GM12878 (cell line): ENCODE measurements around the gene CLASP2. TPM values are rescaled to one million over a fixed set of nuclear protein-coding genes. Genes with fewer than 3 reads are reported as not detected.

ENCODE experiments used
- ATAC-seq: fragments of 200-7000 bp; cut with Tn5 transposase; 3 replicates; pipeline ENCODE4 v1.9.1; 2020; ENCODE audit warnings: mild to moderate bottlenecking, moderate library complexity
- BruUV-seq: library from RNA; stranded (reverse); fragments of 400-500 nt; replicated peaks from 2 replicates; lab custom pipeline; 2021; lab: Mats Ljungman, UMichigan
- CTCF ChIA-PET: fragments of 300-600 bp; sonication (Branson Sonifier 250); formaldehyde crosslinking; extraction: SDS; loops from one replicate; lab custom pipeline; 2021; ENCODE audit warnings: inconsistent platforms; lab: Yijun Ruan, JAX
- POLR2A ChIA-PET: fragments of 350-600 bp; formaldehyde crosslinking; extraction: SDS; loops from one replicate; lab custom pipeline; 2021; ENCODE audit warnings: inconsistent platforms; lab: Charles Lee
- RAD21 ChIA-PET: fragments of 300-600 bp; sonication (Branson Sonifier 250); formaldehyde crosslinking; loops from one replicate; lab custom pipeline; 2023; ENCODE audit warnings: antibody characterized with exemption; ENCODE audit not compliant: unreplicated experiment; lab: Charles Lee
- SMC1A ChIA-PET: fragments of 300-600 bp; sonication (Branson Sonifier 250); formaldehyde crosslinking; loops from one replicate; lab custom pipeline; 2023; ENCODE audit not compliant: unreplicated experiment, uncharacterized antibody; lab: Charles Lee
- DNase-seq: peaks from one replicate; pipeline ENCODE4 v3.0.0-alpha.2; 2011; ENCODE audit warnings: low read depth, low spot score
- FAIRE-seq: peaks from 3 replicates; lab custom pipeline; 2011; peaks lifted over from hg19 to GRCh38; lab: Jason Lieb, UNC
- H2AFZ ChIP-seq: 2 replicates; pipeline ENCODE4 v1.6.0; 2011; ENCODE audit warnings: low read depth, low read length, control low read depth; ENCODE audit not compliant: control insufficient read depth
- H3K27ac ChIP-seq: 2 replicates; pipeline ENCODE4 v1.5.1; 2011; ENCODE audit warnings: control low read depth; ENCODE audit not compliant: control insufficient read depth, insufficient read depth
- H3K27me3 ChIP-seq, 2 experiments: replicated peaks in 1 of 2; 2 replicates each; pipeline versions ENCODE4 v1.6.0 to v1.6.1; 2011; ENCODE audit warnings: low read length in 1 of 2; ENCODE audit not compliant: control insufficient read depth in 2 of 2, insufficient read depth in 2 of 2
- H3K36me3 ChIP-seq, 2 experiments: 2 replicates each; pipeline ENCODE4 v1.5.1; 2011; ENCODE audit warnings: low read length in 1 of 2; ENCODE audit not compliant: control insufficient read depth in 2 of 2, insufficient read depth in 2 of 2
- H3K4me1 ChIP-seq: 2 replicates; pipeline ENCODE4 v1.6.1; 2011; ENCODE audit warnings: mild to moderate bottlenecking, low read length, moderate library complexity, mixed read lengths; ENCODE audit not compliant: control insufficient read depth, insufficient read depth
- H3K4me2 ChIP-seq: 2 replicates; pipeline ENCODE4 v1.6.0; 2011; ENCODE audit warnings: control low read depth; ENCODE audit not compliant: control insufficient read depth, insufficient read depth
- H3K4me3 ChIP-seq: fragments of 200-600 bp; sonication (generic); 2 replicates; pipeline ENCODE4 v1.5.1; 2016
- H3K79me2 ChIP-seq: 2 replicates; pipeline ENCODE4 v1.6.0; 2011; ENCODE audit warnings: low read length; ENCODE audit not compliant: control insufficient read depth, insufficient read depth
- H3K9ac ChIP-seq: 2 replicates; pipeline ENCODE4 v1.8.0; 2011; ENCODE audit warnings: low read length, control low read depth, mixed read lengths; ENCODE audit not compliant: control insufficient read depth, insufficient read depth
- H3K9me3 ChIP-seq: replicated peaks from 3 replicates; pipeline ENCODE4 v1.5.1; 2011; ENCODE audit warnings: mild to moderate bottlenecking, low read length; ENCODE audit not compliant: control insufficient read depth, insufficient read depth
- H4K20me1 ChIP-seq: 2 replicates; pipeline ENCODE4 v1.6.0; 2011; ENCODE audit not compliant: control insufficient read depth, insufficient read depth
- FOS ChIP-seq: IDR thresholded peaks from 3 replicates; pipeline ENCODE4 v1.6.1; 2011; ENCODE audit warnings: borderline replicate concordance; ENCODE audit not compliant: insufficient read length; ENCODE audit errors: extremely low read depth
- HDAC6 ChIP-seq: fragments of 200-600 bp; sonication (generic); IDR thresholded peaks from one replicate; pipeline ENCODE4 v1.8.0; 2017; ENCODE audit warnings: antibody characterized with exemption; ENCODE audit not compliant: unreplicated experiment
- WGBS: methylation state at CpG from one replicate; pipeline ENCODE4 v1.1.6; 2016; ENCODE audit warnings: low lambda C conversion rate; ENCODE audit not compliant: insufficient replicate concordance, insufficient coverage; ENCODE audit errors: missing lambda C conversion rate; 5-methylcytosine and 5-hydroxymethylcytosine counted together
- in situ Hi-C: fragments of 300-500 bp; cut with MboI; formaldehyde crosslinking; loops from 9 replicates; pipeline ENCODE4 v1.14.3; 2018; ENCODE audit warnings: mixed read lengths
- intact Hi-C: fragments of 100-400 bp; cut with micrococcal nuclease; formaldehyde crosslinking; loops from one replicate; pipeline ENCODE4 v1.14.2; 2022; ENCODE audit not compliant: unreplicated experiment
- polyA plus RNA-seq, 11 experiments: library from polyadenylated mRNA; depleted of rRNA in 4 of 11; unstranded in 6 of 11; stranded (reverse) in 5 of 11; fragments of >200 nt; fragmentation: Nextera tagmentation in 4 of 11; fragmentation: Illumina TruSeq in 1 of 11; extraction: Ambion mirVana in 4 of 11; extraction: Trizol in 1 of 11; gene quantifications; 1 replicate in 1 of 11; 2 replicates in 10 of 11; pipeline versions ENCODE4 v1.2.1 to v1.2.3, GENCODE V29; 2011 to 2016; ENCODE audit warnings: inconsistent platforms in 2 of 11, missing spikeins in 2 of 11, low read depth in 1 of 11
- total RNA-seq, 4 experiments: library from RNA; depleted of rRNA in 3 of 4; stranded (reverse); fragments of >200 nt in 3 of 4; fragmentation: Illumina TruSeq in 1 of 4; extraction: Trizol in 1 of 4; gene quantifications; 2 replicates each; pipeline versions ENCODE4 v1.2.1 to v1.2.3, GENCODE V29; 2013 to 2021
- TF ChIP-seq, protein P1 (sequence below): IDR thresholded peaks from 2 replicates; pipeline ENCODE4 v1.6.1; 2012; ENCODE audit warnings: low read length, inconsistent platforms
- TF ChIP-seq, protein P2 (sequence below): fragments of 450-650 bp; IDR thresholded peaks from 2 replicates; pipeline ENCODE4 v1.6.1; 2017; ENCODE audit warnings: low read depth, mild to moderate bottlenecking, moderate library complexity
- TF ChIP-seq, protein P3 (sequence below): IDR thresholded peaks from 2 replicates; pipeline ENCODE4 v1.6.1; 2011; ENCODE audit warnings: low read depth, mild to moderate bottlenecking, low read length, moderate library complexity, borderline replicate concordance; ENCODE audit errors: extremely low read depth
- TF ChIP-seq, protein P4 (sequence below): fragments of 450-650 bp; IDR thresholded peaks from 2 replicates; pipeline ENCODE4 v1.6.1; 2017; ENCODE audit warnings: mild to moderate bottlenecking, moderate library complexity

CLASP2 gene
- total and polyA plus RNA-seq, 10 of the 15 experiments (the other 5 are each of a cell fraction or from before 2014, with no cell fraction given): 4.0 to 38.3 (median 26.8) TPM

DNA sequence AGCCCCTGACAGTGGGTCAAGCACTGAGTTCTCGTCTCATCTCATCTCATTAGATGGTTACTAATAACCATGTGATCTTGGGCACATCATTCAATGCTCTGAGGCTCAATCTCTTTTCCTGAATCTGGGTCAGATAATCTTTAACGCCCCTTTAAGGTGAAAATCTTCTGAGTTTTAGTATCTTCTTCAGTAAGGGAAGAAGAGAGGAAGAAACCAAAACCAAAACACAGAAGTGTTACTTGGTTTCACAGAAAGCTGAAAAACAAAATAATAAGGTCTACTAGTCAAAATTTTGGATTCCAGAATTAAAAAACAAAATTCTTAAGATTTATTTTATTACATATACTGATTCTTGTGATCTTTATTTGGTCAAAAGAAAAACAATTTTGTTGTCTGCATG lies 78.2 kb downstream of the CLASP2 start (continued):
- TF ChIP-seq, protein P1, sequence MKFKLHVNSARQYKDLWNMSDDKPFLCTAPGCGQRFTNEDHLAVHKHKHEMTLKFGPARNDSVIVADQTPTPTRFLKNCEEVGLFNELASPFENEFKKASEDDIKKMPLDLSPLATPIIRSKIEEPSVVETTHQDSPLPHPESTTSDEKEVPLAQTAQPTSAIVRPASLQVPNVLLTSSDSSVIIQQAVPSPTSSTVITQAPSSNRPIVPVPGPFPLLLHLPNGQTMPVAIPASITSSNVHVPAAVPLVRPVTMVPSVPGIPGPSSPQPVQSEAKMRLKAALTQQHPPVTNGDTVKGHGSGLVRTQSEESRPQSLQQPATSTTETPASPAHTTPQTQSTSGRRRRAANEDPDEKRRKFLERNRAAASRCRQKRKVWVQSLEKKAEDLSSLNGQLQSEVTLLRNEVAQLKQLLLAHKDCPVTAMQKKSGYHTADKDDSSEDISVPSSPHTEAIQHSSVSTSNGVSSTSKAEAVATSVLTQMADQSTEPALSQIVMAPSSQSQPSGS: no peak
- TF ChIP-seq, protein P2, sequence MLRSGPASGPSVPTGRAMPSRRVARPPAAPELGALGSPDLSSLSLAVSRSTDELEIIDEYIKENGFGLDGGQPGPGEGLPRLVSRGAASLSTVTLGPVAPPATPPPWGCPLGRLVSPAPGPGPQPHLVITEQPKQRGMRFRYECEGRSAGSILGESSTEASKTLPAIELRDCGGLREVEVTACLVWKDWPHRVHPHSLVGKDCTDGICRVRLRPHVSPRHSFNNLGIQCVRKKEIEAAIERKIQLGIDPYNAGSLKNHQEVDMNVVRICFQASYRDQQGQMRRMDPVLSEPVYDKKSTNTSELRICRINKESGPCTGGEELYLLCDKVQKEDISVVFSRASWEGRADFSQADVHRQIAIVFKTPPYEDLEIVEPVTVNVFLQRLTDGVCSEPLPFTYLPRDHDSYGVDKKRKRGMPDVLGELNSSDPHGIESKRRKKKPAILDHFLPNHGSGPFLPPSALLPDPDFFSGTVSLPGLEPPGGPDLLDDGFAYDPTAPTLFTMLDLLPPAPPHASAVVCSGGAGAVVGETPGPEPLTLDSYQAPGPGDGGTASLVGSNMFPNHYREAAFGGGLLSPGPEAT: no peak
- TF ChIP-seq, protein P3, sequence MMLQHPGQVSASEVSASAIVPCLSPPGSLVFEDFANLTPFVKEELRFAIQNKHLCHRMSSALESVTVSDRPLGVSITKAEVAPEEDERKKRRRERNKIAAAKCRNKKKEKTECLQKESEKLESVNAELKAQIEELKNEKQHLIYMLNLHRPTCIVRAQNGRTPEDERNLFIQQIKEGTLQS: no peak
- no peak for TF ChIP-seq FOS

DNA sequence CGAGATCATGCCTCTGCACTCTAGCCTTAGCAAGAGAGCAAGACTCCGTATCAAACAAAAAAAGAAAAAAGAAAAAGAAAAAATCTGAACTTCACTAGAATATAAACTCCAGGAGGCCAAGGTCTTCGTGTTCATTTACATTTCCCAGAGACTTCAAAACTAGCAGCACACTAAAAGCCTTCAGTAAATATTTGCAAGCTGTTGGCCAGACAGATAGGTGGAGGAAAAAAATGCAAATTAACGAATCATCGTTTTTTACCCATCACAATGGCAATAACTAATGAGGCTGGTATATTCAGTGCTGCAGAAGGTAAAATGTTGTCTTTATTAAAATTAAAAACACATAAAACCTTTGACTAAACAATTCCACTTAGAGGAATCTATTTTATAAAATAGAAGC lies 80.6 kb downstream of the CLASP2 start:
- no peak overlapping the region for H2AFZ ChIP-seq
- BruUV-seq: no TSS peak
- ChIA-PET RAD21 (interaction anchor here (0.8 to 2.0 kb wide), 6 partner anchors 8 to 506 kb away, joined by 3 to 25 read pairs (median 6); no protein-coding TSS in a partner anchor), CTCF (interaction anchor here (0.6 to 2.7 kb wide), 23 partner anchors 8 to 506 kb away, joined by 3 to 66 read pairs (median 4); partner anchors contain the start of gene PDCD6IP), POLR2A (interaction anchor here (0.9 kb wide), 1 partner anchor 150 kb away, joined by 3 read pairs; no protein-coding TSS in a partner anchor), SMC1A (interaction anchor here (1.1 to 2.5 kb wide), 11 partner anchors 7 to 174 kb away, joined by 3 to 20 read pairs (median 9); no protein-coding TSS in a partner anchor)
- no peaks in the 10 kb centered on the region for H3K79me2 ChIP-seq
- in situ Hi-C loops (loop anchor here (5.0 kb wide), 1 partner anchor 150 kb away; no protein-coding TSS in a partner anchor), intact Hi-C loops (loop anchor here (5.0 kb wide), 1 partner anchor 80 kb away; the partner anchor contains the start of gene CLASP2)
- H3K27me3 ChIP-seq: no peaks in the 10 kb centered on the region
- H3K4me3 ChIP-seq: no peak overlapping the region
- DNase-seq: no peak
- H3K4me2 ChIP-seq: no peak overlapping the region
- no peaks in the 10 kb centered on the region; a peak in 1 of 4 replicates for H3K36me3 ChIP-seq
- H3K9ac ChIP-seq: no peak overlapping the region
- H3K27ac ChIP-seq: no peak overlapping the region
- 83% methylated on average over 5 of the region's 5 CpGs for WGBS
- no peaks in the 10 kb centered on the region for H4K20me1 ChIP-seq
- H3K9me3 ChIP-seq: no peaks in the 10 kb centered on the region
- no peak for FAIRE-seq
- TF ChIP-seq, protein P4, sequence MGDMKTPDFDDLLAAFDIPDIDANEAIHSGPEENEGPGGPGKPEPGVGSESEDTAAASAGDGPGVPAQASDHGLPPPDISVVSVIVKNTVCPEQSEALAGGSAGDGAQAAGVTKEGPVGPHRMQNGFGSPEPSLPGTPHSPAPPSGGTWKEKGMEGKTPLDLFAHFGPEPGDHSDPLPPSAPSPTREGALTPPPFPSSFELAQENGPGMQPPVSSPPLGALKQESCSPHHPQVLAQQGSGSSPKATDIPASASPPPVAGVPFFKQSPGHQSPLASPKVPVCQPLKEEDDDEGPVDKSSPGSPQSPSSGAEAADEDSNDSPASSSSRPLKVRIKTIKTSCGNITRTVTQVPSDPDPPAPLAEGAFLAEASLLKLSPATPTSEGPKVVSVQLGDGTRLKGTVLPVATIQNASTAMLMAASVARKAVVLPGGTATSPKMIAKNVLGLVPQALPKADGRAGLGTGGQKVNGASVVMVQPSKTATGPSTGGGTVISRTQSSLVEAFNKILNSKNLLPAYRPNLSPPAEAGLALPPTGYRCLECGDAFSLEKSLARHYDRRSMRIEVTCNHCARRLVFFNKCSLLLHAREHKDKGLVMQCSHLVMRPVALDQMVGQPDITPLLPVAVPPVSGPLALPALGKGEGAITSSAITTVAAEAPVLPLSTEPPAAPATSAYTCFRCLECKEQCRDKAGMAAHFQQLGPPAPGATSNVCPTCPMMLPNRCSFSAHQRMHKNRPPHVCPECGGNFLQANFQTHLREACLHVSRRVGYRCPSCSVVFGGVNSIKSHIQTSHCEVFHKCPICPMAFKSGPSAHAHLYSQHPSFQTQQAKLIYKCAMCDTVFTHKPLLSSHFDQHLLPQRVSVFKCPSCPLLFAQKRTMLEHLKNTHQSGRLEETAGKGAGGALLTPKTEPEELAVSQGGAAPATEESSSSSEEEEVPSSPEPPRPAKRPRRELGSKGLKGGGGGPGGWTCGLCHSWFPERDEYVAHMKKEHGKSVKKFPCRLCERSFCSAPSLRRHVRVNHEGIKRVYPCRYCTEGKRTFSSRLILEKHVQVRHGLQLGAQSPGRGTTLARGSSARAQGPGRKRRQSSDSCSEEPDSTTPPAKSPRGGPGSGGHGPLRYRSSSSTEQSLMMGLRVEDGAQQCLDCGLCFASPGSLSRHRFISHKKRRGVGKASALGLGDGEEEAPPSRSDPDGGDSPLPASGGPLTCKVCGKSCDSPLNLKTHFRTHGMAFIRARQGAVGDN: no peak
- TF ChIP-seq HDAC6: no peak
- H3K4me1 ChIP-seq: no peaks in the 10 kb centered on the region
- no peak for ATAC-seq
